ENCODE measurements around the gene GAS2.
A peak's percentile ranks its signal among the peaks of the same experiment; 100 is the strongest.

The GAS2 gene

GRCh38 chr11:22666325-22666687 is at the start of gene GAS2:
Gene GAS2, plus strand, starts transcription at chr11:22666611. Its CDS starts 8,259 bp downstream, at chr11:22674870.
- H3K4me1 ChIP-seq (ENCODE audit: insufficient read depth, insufficient read length): no peaks in the 10 kb centered on the region
- no peaks in the 10 kb centered on the region for H3K36me3 ChIP-seq (ENCODE audit: insufficient read depth, insufficient read length, low read length)
- H3K9me3 ChIP-seq (ENCODE audit: insufficient read depth, low read length): no peaks in the 10 kb centered on the region
- DNase-seq (ENCODE audit: low read depth, low spot score): no peak
- TF ChIP-seq YY1 (IDR thresholded peaks at IDR 0.05; ENCODE audit: insufficient read depth, insufficient read length): no peak
- TF ChIP-seq SUZ12 (IDR thresholded peaks at IDR 0.05; ENCODE audit: extremely low read depth, insufficient read depth, insufficient read length): no peak
- peak within 1 kb of the TSS; percentile 22 for H3K4me3 ChIP-seq (ENCODE audit: insufficient read length, low read depth)
- H3K27me3 ChIP-seq (ENCODE audit: insufficient read depth, insufficient read length): no peaks in the 10 kb centered on the region
- H3K9ac ChIP-seq (ENCODE audit: insufficient read length, low read depth): peak within 1 kb of the TSS; percentile 26

GRCh38 chr11:22617868-22618267 is 48.5 kb upstream of the GAS2 start:
- no peaks in the 10 kb centered on the region for H3K36me3 ChIP-seq (ENCODE audit: insufficient read depth, insufficient read length, low read length)
- H3K9ac ChIP-seq (ENCODE audit: insufficient read length, low read depth): no peak overlapping the region
- no peak for DNase-seq (ENCODE audit: low read depth, low spot score)
- no peaks in the 10 kb centered on the region for H3K4me1 ChIP-seq (ENCODE audit: insufficient read depth, insufficient read length)
- no peaks in the 10 kb centered on the region for H3K9me3 ChIP-seq (ENCODE audit: insufficient read depth, low read length)
- H3K27me3 ChIP-seq (ENCODE audit: insufficient read depth, insufficient read length): no peaks in the 10 kb centered on the region
- no peak overlapping the region for H3K4me3 ChIP-seq (ENCODE audit: insufficient read length, low read depth)
- TF ChIP-seq YY1 (IDR thresholded peaks at IDR 0.05; ENCODE audit: insufficient read depth, insufficient read length) (no peak), ZNF274 (IDR thresholded peaks at IDR 0.05; ENCODE audit: low read depth, low read length) (no peak), SUZ12 (IDR thresholded peaks at IDR 0.05; ENCODE audit: extremely low read depth, insufficient read depth, insufficient read length) (no peak)

- no peak for TF ChIP-seq SUZ12 (IDR thresholded peaks at IDR 0.05; ENCODE audit: extremely low read depth, insufficient read depth, insufficient read length)
- TF ChIP-seq YY1 (IDR thresholded peaks at IDR 0.05; ENCODE audit: insufficient read depth, insufficient read length): no peak
- no peak for TF ChIP-seq ZNF274 (IDR thresholded peaks at IDR 0.05; ENCODE audit: low read depth, low read length)
- H3K27me3 ChIP-seq (ENCODE audit: insufficient read depth, insufficient read length): no peaks in the 10 kb centered on the region
- no peaks in the 10 kb centered on the region for H3K9me3 ChIP-seq (ENCODE audit: insufficient read depth, low read length)
- H3K36me3 ChIP-seq (ENCODE audit: insufficient read depth, insufficient read length, low read length): no peaks in the 10 kb centered on the region
- peak overlapping the region; percentile 90 for H3K9ac ChIP-seq (ENCODE audit: insufficient read length, low read depth)
- H3K4me3 ChIP-seq (ENCODE audit: insufficient read length, low read depth): peak overlapping the region; percentile 83
- H3K4me1 ChIP-seq (ENCODE audit: insufficient read depth, insufficient read length): no peaks in the 10 kb centered on the region
- peak; percentile 60 for DNase-seq (ENCODE audit: low read depth, low spot score)
These were observed 41.5 kb upstream of the GAS2 start for GRCh38 chr11:22624742-22625447.

- Histone ChIP-seq H3K9ac (ENCODE audit: insufficient read length, low read depth) (peak within 1 kb of the TSS; percentile 90), H3K27me3 (ENCODE audit: insufficient read depth, insufficient read length) (no peaks in the 10 kb centered on the region), H3K36me3 (ENCODE audit: insufficient read depth, insufficient read length, low read length) (no peaks in the 10 kb centered on the region), H3K4me3 (ENCODE audit: insufficient read length, low read depth) (peak within 1 kb of the TSS; percentile 83), H3K9me3 (ENCODE audit: insufficient read depth, low read length) (no peaks in the 10 kb centered on the region), H3K4me1 (ENCODE audit: insufficient read depth, insufficient read length) (no peaks in the 10 kb centered on the region)
- DNase-seq (ENCODE audit: low read depth, low spot score): peak; percentile 88
- TF ChIP-seq SUZ12 (IDR thresholded peaks at IDR 0.05; ENCODE audit: extremely low read depth, insufficient read depth, insufficient read length) (no peak), YY1 (IDR thresholded peaks at IDR 0.05; ENCODE audit: insufficient read depth, insufficient read length) (no peak), ZNF274 (IDR thresholded peaks at IDR 0.05; ENCODE audit: low read depth, low read length) (no peak)
These were observed 40.7 kb upstream of the GAS2 start, which contains the start of gene FANCF for GRCh38 chr11:22625448-22626287. Gene FANCF, minus strand, starts transcription at chr11:22625823. Its CDS starts 13 bp downstream, at chr11:22625810.

GRCh38 chr11:22626573-22627239 is 39.7 kb upstream of the GAS2 start:
- Histone ChIP-seq H3K9me3 (ENCODE audit: insufficient read depth, low read length) (no peaks in the 10 kb centered on the region), H3K9ac (ENCODE audit: insufficient read length, low read depth) (no peak overlapping the region), H3K27me3 (ENCODE audit: insufficient read depth, insufficient read length) (no peaks in the 10 kb centered on the region), H3K4me1 (ENCODE audit: insufficient read depth, insufficient read length) (no peaks in the 10 kb centered on the region), H3K36me3 (ENCODE audit: insufficient read depth, insufficient read length, low read length) (no peaks in the 10 kb centered on the region), H3K4me3 (ENCODE audit: insufficient read length, low read depth) (no peak overlapping the region)
- no peak for DNase-seq (ENCODE audit: low read depth, low spot score)
- TF ChIP-seq SUZ12 (IDR thresholded peaks at IDR 0.05; ENCODE audit: extremely low read depth, insufficient read depth, insufficient read length) (no peak), YY1 (IDR thresholded peaks at IDR 0.05; ENCODE audit: insufficient read depth, insufficient read length) (no peak), ZNF274 (IDR thresholded peaks at IDR 0.05; ENCODE audit: low read depth, low read length) (no peak)

GRCh38 chr11:22627421-22627820 is 39.0 kb upstream of the GAS2 start:
- DNase-seq (ENCODE audit: low read depth, low spot score): no peak
- Histone ChIP-seq H3K9me3 (ENCODE audit: insufficient read depth, low read length) (no peaks in the 10 kb centered on the region), H3K9ac (ENCODE audit: insufficient read length, low read depth) (no peak overlapping the region), H3K4me1 (ENCODE audit: insufficient read depth, insufficient read length) (no peaks in the 10 kb centered on the region), H3K36me3 (ENCODE audit: insufficient read depth, insufficient read length, low read length) (no peaks in the 10 kb centered on the region), H3K27me3 (ENCODE audit: insufficient read depth, insufficient read length) (no peaks in the 10 kb centered on the region), H3K4me3 (ENCODE audit: insufficient read length, low read depth) (no peak overlapping the region)
- no peak for TF ChIP-seq YY1 (IDR thresholded peaks at IDR 0.05; ENCODE audit: insufficient read depth, insufficient read length)
- TF ChIP-seq SUZ12 (IDR thresholded peaks at IDR 0.05; ENCODE audit: extremely low read depth, insufficient read depth, insufficient read length): no peak
- TF ChIP-seq ZNF274 (IDR thresholded peaks at IDR 0.05; ENCODE audit: low read depth, low read length): no peak
